Measurements from ENCODE around the gene MAOA. TPM values are rescaled to one million over a fixed set of nuclear protein-coding genes. Genes with fewer than 3 reads are reported as not detected.
A peak's percentile ranks its signal among the peaks of the same experiment; 100 is the strongest.

Gene MAOA
- total and polyA plus RNA-seq, 2 of the 13 experiments (the other 11 are each of a cell fraction or from before 2014, with no cell fraction given) = 13.4 to 14.7 TPM

GRCh38 chrX:43693602-43694406, 37.7 kb downstream of the MAOA start (continued):
- TF ChIP-seq HDAC2 (CRISPR knock-in tag; IDR thresholded peaks at IDR 0.05) = peak; percentile 43; the same call in 1 of the 2 replicates
- no peak for TF ChIP-seq U2AF2 (IDR thresholded peaks at IDR 0.05; ENCODE audit: low read depth, low read length)
- peak; percentile 82; the same call in 1 of the 2 replicates for TF ChIP-seq FOXO1 (CRISPR knock-in tag; IDR thresholded peaks at IDR 0.05)
- TF ChIP-seq IRX3 (CRISPR knock-in tag; IDR thresholded peaks at IDR 0.05; ENCODE audit: borderline replicate concordance, low read depth) = no peak
- TF ChIP-seq KDM6A (CRISPR knock-in tag; IDR thresholded peaks at IDR 0.05; ENCODE audit: low read depth) = peak; percentile 25; the same call in 1 of the 2 replicates
- TF ChIP-seq TSC22D2 (CRISPR knock-in tag; IDR thresholded peaks at IDR 0.05; ENCODE audit: borderline replicate concordance) = no peak
- TF ChIP-seq HMGA1 (CRISPR knock-in tag; conservative IDR thresholded peaks at IDR 0.05) = no peak
- TF ChIP-seq, protein P1, sequence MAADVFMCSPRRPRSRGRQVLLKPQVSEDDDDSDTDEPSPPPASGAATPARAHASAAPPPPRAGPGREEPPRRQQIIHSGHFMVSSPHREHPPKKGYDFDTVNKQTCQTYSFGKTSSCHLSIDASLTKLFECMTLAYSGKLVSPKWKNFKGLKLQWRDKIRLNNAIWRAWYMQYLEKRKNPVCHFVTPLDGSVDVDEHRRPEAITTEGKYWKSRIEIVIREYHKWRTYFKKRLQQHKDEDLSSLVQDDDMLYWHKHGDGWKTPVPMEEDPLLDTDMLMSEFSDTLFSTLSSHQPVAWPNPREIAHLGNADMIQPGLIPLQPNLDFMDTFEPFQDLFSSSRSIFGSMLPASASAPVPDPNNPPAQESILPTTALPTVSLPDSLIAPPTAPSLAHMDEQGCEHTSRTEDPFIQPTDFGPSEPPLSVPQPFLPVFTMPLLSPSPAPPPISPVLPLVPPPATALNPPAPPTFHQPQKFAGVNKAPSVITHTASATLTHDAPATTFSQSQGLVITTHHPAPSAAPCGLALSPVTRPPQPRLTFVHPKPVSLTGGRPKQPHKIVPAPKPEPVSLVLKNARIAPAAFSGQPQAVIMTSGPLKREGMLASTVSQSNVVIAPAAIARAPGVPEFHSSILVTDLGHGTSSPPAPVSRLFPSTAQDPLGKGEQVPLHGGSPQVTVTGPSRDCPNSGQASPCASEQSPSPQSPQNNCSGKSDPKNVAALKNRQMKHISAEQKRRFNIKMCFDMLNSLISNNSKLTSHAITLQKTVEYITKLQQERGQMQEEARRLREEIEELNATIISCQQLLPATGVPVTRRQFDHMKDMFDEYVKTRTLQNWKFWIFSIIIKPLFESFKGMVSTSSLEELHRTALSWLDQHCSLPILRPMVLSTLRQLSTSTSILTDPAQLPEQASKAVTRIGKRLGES (CRISPR knock-in tag; IDR thresholded peaks at IDR 0.05; ENCODE audit: borderline replicate concordance) = no peak
- peak; percentile 51; the same call in 1 of the 2 replicates for TF ChIP-seq HIVEP1 (CRISPR knock-in tag; IDR thresholded peaks at IDR 0.05)
- TF ChIP-seq HNRNPK (IDR thresholded peaks at IDR 0.05; ENCODE audit: low read depth, low read length, poor library complexity, severe bottlenecking) = no peak
- TF ChIP-seq, protein P2, sequence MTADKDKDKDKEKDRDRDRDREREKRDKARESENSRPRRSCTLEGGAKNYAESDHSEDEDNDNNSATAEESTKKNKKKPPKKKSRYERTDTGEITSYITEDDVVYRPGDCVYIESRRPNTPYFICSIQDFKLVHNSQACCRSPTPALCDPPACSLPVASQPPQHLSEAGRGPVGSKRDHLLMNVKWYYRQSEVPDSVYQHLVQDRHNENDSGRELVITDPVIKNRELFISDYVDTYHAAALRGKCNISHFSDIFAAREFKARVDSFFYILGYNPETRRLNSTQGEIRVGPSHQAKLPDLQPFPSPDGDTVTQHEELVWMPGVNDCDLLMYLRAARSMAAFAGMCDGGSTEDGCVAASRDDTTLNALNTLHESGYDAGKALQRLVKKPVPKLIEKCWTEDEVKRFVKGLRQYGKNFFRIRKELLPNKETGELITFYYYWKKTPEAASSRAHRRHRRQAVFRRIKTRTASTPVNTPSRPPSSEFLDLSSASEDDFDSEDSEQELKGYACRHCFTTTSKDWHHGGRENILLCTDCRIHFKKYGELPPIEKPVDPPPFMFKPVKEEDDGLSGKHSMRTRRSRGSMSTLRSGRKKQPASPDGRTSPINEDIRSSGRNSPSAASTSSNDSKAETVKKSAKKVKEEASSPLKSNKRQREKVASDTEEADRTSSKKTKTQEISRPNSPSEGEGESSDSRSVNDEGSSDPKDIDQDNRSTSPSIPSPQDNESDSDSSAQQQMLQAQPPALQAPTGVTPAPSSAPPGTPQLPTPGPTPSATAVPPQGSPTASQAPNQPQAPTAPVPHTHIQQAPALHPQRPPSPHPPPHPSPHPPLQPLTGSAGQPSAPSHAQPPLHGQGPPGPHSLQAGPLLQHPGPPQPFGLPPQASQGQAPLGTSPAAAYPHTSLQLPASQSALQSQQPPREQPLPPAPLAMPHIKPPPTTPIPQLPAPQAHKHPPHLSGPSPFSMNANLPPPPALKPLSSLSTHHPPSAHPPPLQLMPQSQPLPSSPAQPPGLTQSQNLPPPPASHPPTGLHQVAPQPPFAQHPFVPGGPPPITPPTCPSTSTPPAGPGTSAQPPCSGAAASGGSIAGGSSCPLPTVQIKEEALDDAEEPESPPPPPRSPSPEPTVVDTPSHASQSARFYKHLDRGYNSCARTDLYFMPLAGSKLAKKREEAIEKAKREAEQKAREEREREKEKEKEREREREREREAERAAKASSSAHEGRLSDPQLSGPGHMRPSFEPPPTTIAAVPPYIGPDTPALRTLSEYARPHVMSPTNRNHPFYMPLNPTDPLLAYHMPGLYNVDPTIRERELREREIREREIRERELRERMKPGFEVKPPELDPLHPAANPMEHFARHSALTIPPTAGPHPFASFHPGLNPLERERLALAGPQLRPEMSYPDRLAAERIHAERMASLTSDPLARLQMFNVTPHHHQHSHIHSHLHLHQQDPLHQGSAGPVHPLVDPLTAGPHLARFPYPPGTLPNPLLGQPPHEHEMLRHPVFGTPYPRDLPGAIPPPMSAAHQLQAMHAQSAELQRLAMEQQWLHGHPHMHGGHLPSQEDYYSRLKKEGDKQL (CRISPR knock-in tag; IDR thresholded peaks at IDR 0.05; ENCODE audit: low read depth) = 0 out of 2 replicates have a peak, but pooled peaks have one; percentile 64
- peak; percentile 70 for TF ChIP-seq HNF4A (CRISPR knock-in tag; IDR thresholded peaks at IDR 0.05)
- TF ChIP-seq, protein P3, sequence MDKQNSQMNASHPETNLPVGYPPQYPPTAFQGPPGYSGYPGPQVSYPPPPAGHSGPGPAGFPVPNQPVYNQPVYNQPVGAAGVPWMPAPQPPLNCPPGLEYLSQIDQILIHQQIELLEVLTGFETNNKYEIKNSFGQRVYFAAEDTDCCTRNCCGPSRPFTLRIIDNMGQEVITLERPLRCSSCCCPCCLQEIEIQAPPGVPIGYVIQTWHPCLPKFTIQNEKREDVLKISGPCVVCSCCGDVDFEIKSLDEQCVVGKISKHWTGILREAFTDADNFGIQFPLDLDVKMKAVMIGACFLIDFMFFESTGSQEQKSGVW (CRISPR knock-in tag; IDR thresholded peaks at IDR 0.05; ENCODE audit: borderline replicate concordance) = no peak
- 0 out of 2 replicates have a peak, but pooled peaks have one; percentile 35 for TF ChIP-seq ZNF746 (CRISPR knock-in tag; IDR thresholded peaks at IDR 0.05)
- TF ChIP-seq BRD4 (CRISPR knock-in tag; IDR thresholded peaks at IDR 0.05) = 0 out of 2 replicates have a peak, but pooled peaks have one; percentile 21
- TF ChIP-seq REXO4 (CRISPR knock-in tag; IDR thresholded peaks at IDR 0.05; ENCODE audit: borderline replicate concordance) = no peak
- no peak for TF ChIP-seq ZNF724P (CRISPR knock-in tag; IDR thresholded peaks at IDR 0.05; ENCODE audit: borderline replicate concordance)
- peak; percentile 46; the same call in 1 of the 2 replicates for TF ChIP-seq NR2F2 (IDR thresholded peaks at IDR 0.05; ENCODE audit: borderline replicate concordance, low read depth)
- 0 out of 2 replicates have a peak, but pooled peaks have one; percentile 23 for TF ChIP-seq NFKBIZ (CRISPR knock-in tag; IDR thresholded peaks at IDR 0.05)
- no peak for TF ChIP-seq ZNF619 (CRISPR knock-in tag; IDR thresholded peaks at IDR 0.05)
